ENCODE data around the gene DCLRE1B. TPM values are rescaled to one million over a fixed set of nuclear protein-coding genes. Genes with fewer than 3 reads are reported as not detected.

The DCLRE1B gene
- total RNA-seq, 6 experiments from 2014 or later = 5.7 to 9.9 (median 8.8) TPM

- peak overlapping the region; percentile 77; the same call in 1 of the 2 replicates for H3K4me3 Mint-ChIP-seq
- DNase-seq = no peak
- H3K4me1 Mint-ChIP-seq (ENCODE audit: low read depth) = peaks cover 55% of the 10 kb centered on the region
Observed at GRCh38 chr1:113858982-113859381, 46.1 kb upstream of the DCLRE1B start.

GRCh38 chr1:113859478-113860175 is 45.5 kb upstream of the DCLRE1B start:
- Mint-ChIP-seq H3K27me3 (ENCODE audit: insufficient read depth) (peaks cover 4% of the 10 kb centered on the region; the same call in 1 of the 2 replicates), H3K27ac (peak overlapping the region; percentile 90), H3K36me3 (ENCODE audit: low read depth) (no peaks in the 10 kb centered on the region), H3K4me1 (ENCODE audit: low read depth) (peaks cover 55% of the 10 kb centered on the region), H3K9me3 (no peaks in the 10 kb centered on the region), H3K4me3 (peak overlapping the region; percentile 77)
- TF ChIP-seq, protein P1, sequence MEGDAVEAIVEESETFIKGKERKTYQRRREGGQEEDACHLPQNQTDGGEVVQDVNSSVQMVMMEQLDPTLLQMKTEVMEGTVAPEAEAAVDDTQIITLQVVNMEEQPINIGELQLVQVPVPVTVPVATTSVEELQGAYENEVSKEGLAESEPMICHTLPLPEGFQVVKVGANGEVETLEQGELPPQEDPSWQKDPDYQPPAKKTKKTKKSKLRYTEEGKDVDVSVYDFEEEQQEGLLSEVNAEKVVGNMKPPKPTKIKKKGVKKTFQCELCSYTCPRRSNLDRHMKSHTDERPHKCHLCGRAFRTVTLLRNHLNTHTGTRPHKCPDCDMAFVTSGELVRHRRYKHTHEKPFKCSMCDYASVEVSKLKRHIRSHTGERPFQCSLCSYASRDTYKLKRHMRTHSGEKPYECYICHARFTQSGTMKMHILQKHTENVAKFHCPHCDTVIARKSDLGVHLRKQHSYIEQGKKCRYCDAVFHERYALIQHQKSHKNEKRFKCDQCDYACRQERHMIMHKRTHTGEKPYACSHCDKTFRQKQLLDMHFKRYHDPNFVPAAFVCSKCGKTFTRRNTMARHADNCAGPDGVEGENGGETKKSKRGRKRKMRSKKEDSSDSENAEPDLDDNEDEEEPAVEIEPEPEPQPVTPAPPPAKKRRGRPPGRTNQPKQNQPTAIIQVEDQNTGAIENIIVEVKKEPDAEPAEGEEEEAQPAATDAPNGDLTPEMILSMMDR (IDR thresholded peaks at IDR 0.05) = no peak
- DNase-seq = no peak

More at GRCh38 chr1:113858982-113859381, 46.1 kb upstream of the DCLRE1B start:
- Mint-ChIP-seq H3K27me3 (ENCODE audit: insufficient read depth) (peaks cover 4% of the 10 kb centered on the region; the same call in 1 of the 2 replicates), H3K36me3 (ENCODE audit: low read depth) (no peaks in the 10 kb centered on the region), H3K9me3 (no peaks in the 10 kb centered on the region), H3K27ac (peak overlapping the region; percentile 82; the same call in 1 of the 2 replicates)
- TF ChIP-seq, protein P1 (IDR thresholded peaks at IDR 0.05) = no peak

DNA sequence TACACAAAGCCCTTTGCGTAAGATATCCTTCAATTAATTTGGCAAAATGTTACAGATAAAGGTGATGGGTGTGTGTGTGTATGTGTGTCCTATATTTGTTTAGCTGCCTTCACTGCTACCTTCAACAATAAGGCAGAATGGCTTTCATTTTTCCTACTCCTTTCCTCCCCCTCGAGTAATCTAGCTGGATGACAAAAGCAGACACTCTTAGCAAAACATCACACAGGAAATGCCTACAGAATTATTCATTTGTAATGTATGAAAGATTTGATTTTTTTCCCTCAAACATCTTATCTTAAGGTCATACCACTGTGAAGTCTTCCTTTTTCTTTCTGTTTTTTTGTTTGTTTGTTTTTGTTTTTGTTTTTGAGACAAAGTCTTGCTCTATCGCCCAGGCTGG is 44.2 kb upstream of the DCLRE1B start:
- Mint-ChIP-seq H3K4me3 (peak overlapping the region; percentile 77), H3K4me1 (ENCODE audit: low read depth) (peaks cover 50% of the 10 kb centered on the region), H3K27ac (peak overlapping the region; percentile 90), H3K9me3 (no peaks in the 10 kb centered on the region), H3K27me3 (ENCODE audit: insufficient read depth) (peaks cover 4% of the 10 kb centered on the region; the same call in 1 of the 2 replicates), H3K36me3 (ENCODE audit: low read depth) (no peaks in the 10 kb centered on the region)
- TF ChIP-seq, protein P1 (IDR thresholded peaks at IDR 0.05) = no peak
- DNase-seq = peak; percentile 56

- DNase-seq = no peak
- TF ChIP-seq, protein P1 (IDR thresholded peaks at IDR 0.05) = no peak
- Mint-ChIP-seq H3K9me3 (no peaks in the 10 kb centered on the region), H3K4me3 (no peak overlapping the region), H3K36me3 (ENCODE audit: low read depth) (no peaks in the 10 kb centered on the region), H3K27me3 (ENCODE audit: insufficient read depth) (peaks cover 4% of the 10 kb centered on the region; the same call in 1 of the 2 replicates), H3K27ac (peak overlapping the region; percentile 90), H3K4me1 (ENCODE audit: low read depth) (peaks cover 43% of the 10 kb centered on the region)
Observed at GRCh38 chr1:113861641-113862040, 43.5 kb upstream of the DCLRE1B start.

DNA sequence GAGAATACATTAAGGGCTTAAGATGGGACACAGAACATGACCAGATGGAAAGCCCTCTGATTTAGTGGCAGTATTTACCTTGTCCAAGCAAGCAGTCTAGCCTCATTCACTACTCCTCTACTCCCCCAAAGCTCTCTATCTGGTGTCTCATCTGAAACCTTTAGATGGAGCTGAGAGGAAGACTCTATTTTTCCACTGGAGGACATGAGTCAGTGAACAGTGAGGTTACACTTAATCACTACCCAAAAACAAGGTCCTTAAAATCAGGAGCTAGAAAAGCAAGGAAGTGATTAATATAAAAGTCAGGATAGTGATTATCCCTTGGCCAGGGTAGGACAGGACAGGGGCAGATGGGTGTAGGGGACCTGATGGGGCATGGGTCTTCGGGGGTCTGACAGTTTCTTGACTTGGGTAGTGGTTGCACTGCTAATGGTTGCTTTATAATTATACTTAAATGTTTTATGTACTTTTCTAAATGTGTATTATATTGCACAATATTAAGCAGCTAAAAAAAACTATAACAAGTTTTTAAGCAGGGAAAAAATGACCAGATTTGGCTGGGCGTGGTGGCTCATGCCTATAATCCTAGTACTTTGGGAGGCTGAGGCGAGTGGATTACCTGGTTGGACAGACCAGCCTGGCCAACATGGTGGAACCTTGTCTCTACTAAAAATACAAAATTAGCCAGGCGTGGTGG is 36.6 kb upstream of the DCLRE1B start:
- peaks cover 53% of the 10 kb centered on the region for H3K4me1 Mint-ChIP-seq (ENCODE audit: low read depth)
- no peaks in the 10 kb centered on the region for H3K9me3 Mint-ChIP-seq
- peak overlapping the region; percentile 88 for H3K27ac Mint-ChIP-seq
- H3K36me3 Mint-ChIP-seq (ENCODE audit: low read depth) = no peaks in the 10 kb centered on the region
- 0 out of 2 replicates have a peak, but pooled peaks cover 4% of the 10 kb centered on the region for H3K27me3 Mint-ChIP-seq (ENCODE audit: insufficient read depth)
- TF ChIP-seq, protein P1 (IDR thresholded peaks at IDR 0.05) = no peak
- peak; percentile 67 for DNase-seq
- 0 out of 2 replicates have a peak overlapping the region, but pooled peaks have one; percentile 1 for H3K4me3 Mint-ChIP-seq
